Liver (tissue), 9 donors: ENCODE data around the gene OR2M3. TPM values are rescaled to one million over a fixed set of nuclear protein-coding genes. Genes with fewer than 3 reads are reported as not detected.

ENCODE experiments used
- DNase-seq: peaks from one replicate; pipeline ENCODE4 v3.0.0-alpha.2; 2017; ENCODE audit warnings: low spot score
- H3K27ac ChIP-seq, 2 donors: one replicate each; pipeline ENCODE4 v1.7.0; 2013; ENCODE audit warnings: inconsistent platforms in 2 of 2, low read length in 2 of 2, control low read depth in 1 of 2, low read depth in 1 of 2, mild to moderate bottlenecking in 1 of 2
- H3K27me3 ChIP-seq, 4 donors: one replicate each; pipeline versions ENCODE4 v1.6.1 to v1.7.0; 2013; ENCODE audit warnings: low read length in 3 of 4, inconsistent platforms in 1 of 4, mild to moderate bottlenecking in 1 of 4, moderate library complexity in 1 of 4; ENCODE audit not compliant: control insufficient read depth in 4 of 4, insufficient read depth in 4 of 4
- H3K36me3 ChIP-seq, 4 donors: one replicate each; pipeline versions ENCODE4 v1.6.1 to v1.7.0; 2013; ENCODE audit warnings: low read length in 3 of 4, mild to moderate bottlenecking in 3 of 4, low read depth in 1 of 4, moderate library complexity in 1 of 4; ENCODE audit not compliant: control insufficient read depth in 4 of 4, insufficient read depth in 3 of 4
- H3K4me1 ChIP-seq, 4 donors: one replicate each; pipeline versions ENCODE4 v1.6.1 to v1.7.0; 2013; ENCODE audit warnings: low read length in 3 of 4, mild to moderate bottlenecking in 3 of 4, moderate library complexity in 1 of 4; ENCODE audit not compliant: control insufficient read depth in 4 of 4, insufficient read depth in 4 of 4
- H3K4me3 ChIP-seq, 3 donors: one replicate each; pipeline versions ENCODE4 v1.6.1 to v1.7.0; 2013; ENCODE audit warnings: low read length in 3 of 3, control low read depth in 1 of 3, low read depth in 1 of 3, mild to moderate bottlenecking in 1 of 3
- H3K9ac ChIP-seq, 2 donors: one replicate each; pipeline ENCODE4 v1.7.0; 2013; ENCODE audit warnings: low read length in 2 of 2, mild to moderate bottlenecking in 2 of 2, moderate library complexity in 2 of 2, control low read depth in 1 of 2, low read depth in 1 of 2
- H3K9me3 ChIP-seq, 4 donors: one replicate each; pipeline versions ENCODE4 v1.6.1 to v1.7.0; 2013; ENCODE audit warnings: low read length in 3 of 4; ENCODE audit not compliant: control insufficient read depth in 4 of 4
- CTCF ChIP-seq: fragments of 150-350 bp; IDR thresholded peaks from 2 replicates; pipeline ENCODE4 v1.5.1; 2017; ENCODE audit warnings: improper control_type of control experiment, low read depth, low read length; ENCODE audit not compliant: missing input control
- EGR1 ChIP-seq, 2 donors: IDR thresholded peaks; 2 replicates each; pipeline ENCODE4 v1.6.1; 2016 to 2018; ENCODE audit warnings: antibody characterized with exemption in 2 of 2, low read depth in 2 of 2
- FOXA1 ChIP-seq: IDR thresholded peaks from 2 replicates; pipeline ENCODE4 v1.6.1; 2016; ENCODE audit warnings: antibody characterized with exemption
- FOXA2 ChIP-seq: IDR thresholded peaks from 2 replicates; pipeline ENCODE4 v1.6.1; 2016; ENCODE audit warnings: antibody characterized with exemption
- GABPA ChIP-seq, 2 donors: IDR thresholded peaks in 1 of 2; conservative IDR thresholded peaks in 1 of 2; 2 replicates each; pipeline ENCODE4 v1.6.1; 2016; ENCODE audit warnings: antibody characterized with exemption in 2 of 2, mild to moderate bottlenecking in 1 of 2, moderate library complexity in 1 of 2
- HNF4G ChIP-seq: IDR thresholded peaks from 2 replicates; pipeline ENCODE4 v1.6.1; 2016; ENCODE audit warnings: antibody characterized with exemption
- JUND ChIP-seq, 2 donors: IDR thresholded peaks; 2 replicates each; pipeline ENCODE4 v1.6.1; 2016; ENCODE audit warnings: antibody characterized with exemption in 2 of 2
- MAX ChIP-seq: IDR thresholded peaks from 2 replicates; pipeline ENCODE4 v1.6.1; 2016; ENCODE audit warnings: antibody characterized with exemption
- NR2F2 ChIP-seq: IDR thresholded peaks from 2 replicates; pipeline ENCODE4 v1.6.1; 2016; ENCODE audit warnings: antibody characterized with exemption
- RAD21 ChIP-seq, 2 donors: IDR thresholded peaks; 2 replicates each; pipeline ENCODE4 v1.6.1; 2016; ENCODE audit warnings: antibody characterized with exemption in 2 of 2, mild to moderate bottlenecking in 2 of 2
- RXRA ChIP-seq, 2 donors: IDR thresholded peaks; 2 replicates each; pipeline ENCODE4 v1.6.1; 2017 to 2018; ENCODE audit warnings: antibody characterized with exemption in 2 of 2, mild to moderate bottlenecking in 1 of 2
- SP1 ChIP-seq: IDR thresholded peaks from 2 replicates; pipeline ENCODE4 v1.6.1; 2018; ENCODE audit warnings: antibody characterized with exemption, mild to moderate bottlenecking
- TAF1 ChIP-seq: conservative IDR thresholded peaks from 2 replicates; pipeline ENCODE4 v1.6.1; 2016; ENCODE audit warnings: antibody characterized with exemption, mild to moderate bottlenecking
- YY1 ChIP-seq: IDR thresholded peaks from 2 replicates; pipeline ENCODE4 v1.6.1; 2016; ENCODE audit warnings: antibody characterized with exemption, mild to moderate bottlenecking
- WGBS: extraction: QIAGEN DNeasy Blood & Tissue Kit; methylation state at CpG from one replicate; pipeline ENCODE4 v1.1.7; 2013; 5-methylcytosine and 5-hydroxymethylcytosine counted together
- polyA plus RNA-seq, 2 donors: library from polyadenylated mRNA; stranded (reverse) in 1 of 2; unstranded in 1 of 2; fragments of 200-250 nt in 1 of 2; fragments of >200 nt in 1 of 2; fragmentation: Nextera tagmentation in 1 of 2; extraction: Ambion mirVana in 1 of 2; gene quantifications; one replicate each; pipeline versions ENCODE4 v1.2.1 to v1.2.3, GENCODE V29; 2013 to 2015
- total RNA-seq, 2 donors: library from RNA; depleted of rRNA; stranded (reverse); fragments of >200 nt; gene quantifications; one replicate each; pipeline ENCODE4 v1.2.3, GENCODE V29; 2014
- TF ChIP-seq, protein P1 (sequence below): IDR thresholded peaks from 2 replicates; pipeline ENCODE4 v1.6.1; 2016; ENCODE audit warnings: antibody characterized with exemption
- TF ChIP-seq, protein P2 (sequence below): IDR thresholded peaks from 2 replicates; pipeline ENCODE4 v1.6.1; 2016; ENCODE audit warnings: antibody characterized with exemption
- TF ChIP-seq, protein P3 (sequence below): IDR thresholded peaks from 2 replicates; pipeline ENCODE4 v1.6.1; 2016; ENCODE audit warnings: antibody characterized with exemption, mild to moderate bottlenecking
- donor health status: healthy.
- donor health status: healthy.
- donor health status: healthy.
- donor health status: healthy.
- donor health status: healthy.

Gene OR2M3
- total and polyA plus RNA-seq, 4 donors, result not detected

GRCh38 chr1:248183996-248184395, 13.1 kb upstream of the OR2M3 start:
- Histone ChIP-seq H3K9me3 (peaks cover 0 to 5% (median under 1%) of the 10 kb centered on the region in 4 donors), H3K27ac (no peak overlapping the region), H3K27me3 (peaks cover 0 to 3% (median 0%) of the 10 kb centered on the region in 4 donors), H3K9ac (no peak overlapping the region), H3K36me3 (no peaks in the 10 kb centered on the region), H3K4me1 (no peaks in the 10 kb centered on the region), H3K4me3 (no peak overlapping the region)
- WGBS, result 60% methylated on average over 7 of the region's 7 CpGs
- TF ChIP-seq FOXA2, result no peak
- no peak for TF ChIP-seq EGR1 (IDR thresholded peaks at IDR 0.05; ENCODE audit: low read depth in 2 of 2)
- TF ChIP-seq SP1, result no peak
- no peak for TF ChIP-seq CTCF
- TF ChIP-seq HNF4G, result no peak
- no peak for TF ChIP-seq JUND (IDR thresholded peaks at IDR 0.05)
- TF ChIP-seq NR2F2, result no peak
- no peak for TF ChIP-seq MAX
- TF ChIP-seq, protein P1, sequence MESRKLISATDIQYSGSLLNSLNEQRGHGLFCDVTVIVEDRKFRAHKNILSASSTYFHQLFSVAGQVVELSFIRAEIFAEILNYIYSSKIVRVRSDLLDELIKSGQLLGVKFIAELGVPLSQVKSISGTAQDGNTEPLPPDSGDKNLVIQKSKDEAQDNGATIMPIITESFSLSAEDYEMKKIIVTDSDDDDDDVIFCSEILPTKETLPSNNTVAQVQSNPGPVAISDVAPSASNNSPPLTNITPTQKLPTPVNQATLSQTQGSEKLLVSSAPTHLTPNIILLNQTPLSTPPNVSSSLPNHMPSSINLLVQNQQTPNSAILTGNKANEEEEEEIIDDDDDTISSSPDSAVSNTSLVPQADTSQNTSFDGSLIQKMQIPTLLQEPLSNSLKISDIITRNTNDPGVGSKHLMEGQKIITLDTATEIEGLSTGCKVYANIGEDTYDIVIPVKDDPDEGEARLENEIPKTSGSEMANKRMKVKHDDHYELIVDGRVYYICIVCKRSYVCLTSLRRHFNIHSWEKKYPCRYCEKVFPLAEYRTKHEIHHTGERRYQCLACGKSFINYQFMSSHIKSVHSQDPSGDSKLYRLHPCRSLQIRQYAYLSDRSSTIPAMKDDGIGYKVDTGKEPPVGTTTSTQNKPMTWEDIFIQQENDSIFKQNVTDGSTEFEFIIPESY, result no peak
- TF ChIP-seq, protein P2, sequence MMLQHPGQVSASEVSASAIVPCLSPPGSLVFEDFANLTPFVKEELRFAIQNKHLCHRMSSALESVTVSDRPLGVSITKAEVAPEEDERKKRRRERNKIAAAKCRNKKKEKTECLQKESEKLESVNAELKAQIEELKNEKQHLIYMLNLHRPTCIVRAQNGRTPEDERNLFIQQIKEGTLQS, result no peak
- TF ChIP-seq YY1, result no peak
- TF ChIP-seq RAD21 (IDR thresholded peaks at IDR 0.05), result no peak
- TF ChIP-seq TAF1, result no peak
- TF ChIP-seq RXRA (IDR thresholded peaks at IDR 0.05), result no peak
- no peak for TF ChIP-seq GABPA (IDR thresholded peaks at IDR 0.05 in 1 of 2, conservative IDR thresholded peaks at IDR 0.05 in 1 of 2)
- TF ChIP-seq, protein P3, sequence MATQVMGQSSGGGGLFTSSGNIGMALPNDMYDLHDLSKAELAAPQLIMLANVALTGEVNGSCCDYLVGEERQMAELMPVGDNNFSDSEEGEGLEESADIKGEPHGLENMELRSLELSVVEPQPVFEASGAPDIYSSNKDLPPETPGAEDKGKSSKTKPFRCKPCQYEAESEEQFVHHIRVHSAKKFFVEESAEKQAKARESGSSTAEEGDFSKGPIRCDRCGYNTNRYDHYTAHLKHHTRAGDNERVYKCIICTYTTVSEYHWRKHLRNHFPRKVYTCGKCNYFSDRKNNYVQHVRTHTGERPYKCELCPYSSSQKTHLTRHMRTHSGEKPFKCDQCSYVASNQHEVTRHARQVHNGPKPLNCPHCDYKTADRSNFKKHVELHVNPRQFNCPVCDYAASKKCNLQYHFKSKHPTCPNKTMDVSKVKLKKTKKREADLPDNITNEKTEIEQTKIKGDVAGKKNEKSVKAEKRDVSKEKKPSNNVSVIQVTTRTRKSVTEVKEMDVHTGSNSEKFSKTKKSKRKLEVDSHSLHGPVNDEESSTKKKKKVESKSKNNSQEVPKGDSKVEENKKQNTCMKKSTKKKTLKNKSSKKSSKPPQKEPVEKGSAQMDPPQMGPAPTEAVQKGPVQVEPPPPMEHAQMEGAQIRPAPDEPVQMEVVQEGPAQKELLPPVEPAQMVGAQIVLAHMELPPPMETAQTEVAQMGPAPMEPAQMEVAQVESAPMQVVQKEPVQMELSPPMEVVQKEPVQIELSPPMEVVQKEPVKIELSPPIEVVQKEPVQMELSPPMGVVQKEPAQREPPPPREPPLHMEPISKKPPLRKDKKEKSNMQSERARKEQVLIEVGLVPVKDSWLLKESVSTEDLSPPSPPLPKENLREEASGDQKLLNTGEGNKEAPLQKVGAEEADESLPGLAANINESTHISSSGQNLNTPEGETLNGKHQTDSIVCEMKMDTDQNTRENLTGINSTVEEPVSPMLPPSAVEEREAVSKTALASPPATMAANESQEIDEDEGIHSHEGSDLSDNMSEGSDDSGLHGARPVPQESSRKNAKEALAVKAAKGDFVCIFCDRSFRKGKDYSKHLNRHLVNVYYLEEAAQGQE, result no peak
- DNase-seq, result no peak

- peaks cover 0 to 3% (median 0%) of the 10 kb centered on the region in 4 donors for H3K27me3 ChIP-seq
- DNase-seq, result no peak
- WGBS, result 54% methylated on average over 3 of the region's 3 CpGs
- TF ChIP-seq EGR1 (IDR thresholded peaks at IDR 0.05; ENCODE audit: low read depth in 2 of 2) (no peak), TAF1 (no peak), YY1 (no peak), SP1 (no peak), FOXA1 (no peak)
- TF ChIP-seq, protein P3, result no peak
- TF ChIP-seq, protein P1, result no peak
Measured at GRCh38 chr1:248187363-248187762, 9.7 kb upstream of the OR2M3 start.

More at GRCh38 chr1:248187363-248187762, 9.7 kb upstream of the OR2M3 start:
- H3K4me3 ChIP-seq, result no peak overlapping the region
- H3K9ac ChIP-seq, result no peak overlapping the region
- no peaks in the 10 kb centered on the region for H3K4me1 ChIP-seq
- H3K36me3 ChIP-seq, result no peaks in the 10 kb centered on the region
- peaks cover 0 to 5% (median under 1%) of the 10 kb centered on the region in 4 donors for H3K9me3 ChIP-seq
- H3K27ac ChIP-seq, result no peak overlapping the region
